ENCODE results near the gene SARM1.

- TF ChIP-seq, protein P1, sequence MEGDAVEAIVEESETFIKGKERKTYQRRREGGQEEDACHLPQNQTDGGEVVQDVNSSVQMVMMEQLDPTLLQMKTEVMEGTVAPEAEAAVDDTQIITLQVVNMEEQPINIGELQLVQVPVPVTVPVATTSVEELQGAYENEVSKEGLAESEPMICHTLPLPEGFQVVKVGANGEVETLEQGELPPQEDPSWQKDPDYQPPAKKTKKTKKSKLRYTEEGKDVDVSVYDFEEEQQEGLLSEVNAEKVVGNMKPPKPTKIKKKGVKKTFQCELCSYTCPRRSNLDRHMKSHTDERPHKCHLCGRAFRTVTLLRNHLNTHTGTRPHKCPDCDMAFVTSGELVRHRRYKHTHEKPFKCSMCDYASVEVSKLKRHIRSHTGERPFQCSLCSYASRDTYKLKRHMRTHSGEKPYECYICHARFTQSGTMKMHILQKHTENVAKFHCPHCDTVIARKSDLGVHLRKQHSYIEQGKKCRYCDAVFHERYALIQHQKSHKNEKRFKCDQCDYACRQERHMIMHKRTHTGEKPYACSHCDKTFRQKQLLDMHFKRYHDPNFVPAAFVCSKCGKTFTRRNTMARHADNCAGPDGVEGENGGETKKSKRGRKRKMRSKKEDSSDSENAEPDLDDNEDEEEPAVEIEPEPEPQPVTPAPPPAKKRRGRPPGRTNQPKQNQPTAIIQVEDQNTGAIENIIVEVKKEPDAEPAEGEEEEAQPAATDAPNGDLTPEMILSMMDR (IDR thresholded peaks at IDR 0.05; ENCODE audit: poor library complexity), result no peak
- TF ChIP-seq EZH2 (IDR thresholded peaks at IDR 0.05; ENCODE audit: borderline replicate concordance), result no peak
These were observed 3.1 kb upstream of the SARM1 start for GRCh38 chr17:28368306-28368831.
